AG09309 (cell line): Measurements from ENCODE around the gene EIF4EBP3.

Experiments
- DNase-seq: peaks from one replicate; pipeline ENCODE4 v3.0.0-alpha.2; 2010; ENCODE audit warnings: low read depth
- H3K4me3 ChIP-seq: 2 replicates; pipeline ENCODE4 v1.5.1; 2011; ENCODE audit warnings: mild to moderate bottlenecking, low read depth, low read length, moderate library complexity; ENCODE audit not compliant: control insufficient read depth
- CTCF ChIP-seq: IDR thresholded peaks from 2 replicates; pipeline ENCODE4 v1.5.1; 2011; ENCODE audit warnings: mild to moderate bottlenecking, low read depth, low read length, inconsistent platforms; ENCODE audit not compliant: insufficient read depth, control insufficient read depth; ENCODE audit errors: missing control alignments

EIF4EBP3 gene

DNA sequence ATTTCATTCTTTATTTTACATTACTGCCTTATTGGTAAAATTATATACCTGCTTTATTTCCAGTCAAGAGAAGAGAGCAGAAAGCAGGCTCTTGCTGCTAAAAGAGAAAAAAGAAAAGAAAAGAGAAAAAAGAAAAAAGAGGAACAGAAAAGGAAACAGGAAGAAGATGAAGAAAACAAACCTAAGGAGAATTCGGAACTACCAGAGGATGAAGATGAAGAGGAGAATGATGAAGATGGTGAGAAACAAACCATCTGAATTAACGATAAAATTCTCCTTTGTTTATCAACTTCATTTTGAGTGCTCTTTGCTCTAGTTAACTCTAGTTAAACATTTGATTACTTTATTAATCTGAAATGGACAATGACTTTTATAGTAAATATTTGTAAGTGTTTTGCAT, 23.5 kb upstream of the EIF4EBP3 start:
- H3K4me3 ChIP-seq, result no peak overlapping the region
- no peak for DNase-seq
- no peak for TF ChIP-seq CTCF

GRCh38 chr5:140540227-140540626, 7.2 kb upstream of the EIF4EBP3 start:
- DNase-seq, result no peak
- TF ChIP-seq CTCF, result no peak
- no peak overlapping the region for H3K4me3 ChIP-seq

DNA sequence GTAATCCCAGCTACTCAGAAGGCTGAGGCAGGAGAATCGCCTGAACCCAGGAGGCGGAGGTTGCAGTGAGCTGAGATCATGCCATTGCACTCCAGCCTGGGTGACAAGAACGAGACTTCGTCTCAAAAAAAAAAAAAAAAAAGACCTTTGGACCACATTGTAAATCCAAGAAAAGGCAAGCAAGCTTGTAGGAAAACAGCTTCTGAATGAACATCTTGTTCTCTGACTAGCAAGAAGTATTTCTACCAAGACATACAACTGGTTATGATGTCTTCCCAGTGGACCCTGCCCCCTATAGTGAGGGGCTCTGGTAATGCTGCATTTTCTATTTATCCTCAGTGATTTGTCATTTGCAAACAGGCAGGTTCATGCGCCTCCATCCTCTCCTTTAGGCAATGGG, 4.5 kb upstream of the EIF4EBP3 start:
- H3K4me3 ChIP-seq, result no peak overlapping the region
- DNase-seq, result no peak
- TF ChIP-seq CTCF, result no peak

DNA sequence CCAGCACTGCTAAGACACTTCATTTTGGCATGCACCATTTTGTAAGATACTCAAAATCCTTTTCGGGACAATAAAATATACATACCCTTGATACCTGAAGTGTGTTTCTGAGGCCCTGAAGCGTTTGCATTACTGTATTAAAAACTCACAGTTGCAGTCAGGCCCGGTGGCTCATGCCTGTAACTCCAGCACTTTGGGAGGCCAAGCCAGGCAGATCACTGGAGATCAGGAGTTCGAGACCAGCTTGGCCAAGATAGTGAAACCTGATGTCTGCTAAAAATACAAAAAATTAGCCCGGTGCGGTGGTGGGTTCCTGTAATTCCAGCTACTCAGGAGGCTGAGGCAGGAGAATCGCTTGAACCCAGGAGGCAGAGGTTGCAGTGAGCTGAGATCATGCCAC, 2.5 kb upstream of the EIF4EBP3 start:
- DNase-seq, result no peak
- TF ChIP-seq CTCF, result no peak
- H3K4me3 ChIP-seq, result no peak overlapping the region

- H3K4me3 ChIP-seq, result no peak overlapping the region
- DNase-seq, result no peak
- TF ChIP-seq CTCF, result no peak
Measured at GRCh38 chr5:140545606-140546005, 1.9 kb upstream of the EIF4EBP3 start.

- DNase-seq, result no peak
- H3K4me3 ChIP-seq, result no peak overlapping the region
- TF ChIP-seq CTCF, result no peak
Measured at GRCh38 chr5:140546851-140547507, 483 bp upstream of the EIF4EBP3 start.

- no peak for DNase-seq
- TF ChIP-seq CTCF, result no peak
- peak overlapping the region; percentile 44 for H3K4me3 ChIP-seq
Measured at GRCh38 chr5:140548300-140548688, 832 bp downstream of the EIF4EBP3 start.
